GM12892 (cell line): Measurements from ENCODE around the gene PISD.

Source experiments
- POLR2A ChIP-seq: IDR thresholded peaks from 2 replicates; pipeline ENCODE4 v1.6.1; 2011; ENCODE audit warnings: low read depth, low read length, control low read depth
- POLR2AphosphoS5 ChIP-seq: IDR thresholded peaks from 2 replicates; pipeline ENCODE4 v1.6.1; 2011; ENCODE audit warnings: low read depth, low read length, control low read depth
- TAF1 ChIP-seq: IDR thresholded peaks from 2 replicates; pipeline ENCODE4 v1.6.1; 2011; ENCODE audit warnings: low read depth, mild to moderate bottlenecking, control low read depth, low read length, borderline replicate concordance

DNA sequence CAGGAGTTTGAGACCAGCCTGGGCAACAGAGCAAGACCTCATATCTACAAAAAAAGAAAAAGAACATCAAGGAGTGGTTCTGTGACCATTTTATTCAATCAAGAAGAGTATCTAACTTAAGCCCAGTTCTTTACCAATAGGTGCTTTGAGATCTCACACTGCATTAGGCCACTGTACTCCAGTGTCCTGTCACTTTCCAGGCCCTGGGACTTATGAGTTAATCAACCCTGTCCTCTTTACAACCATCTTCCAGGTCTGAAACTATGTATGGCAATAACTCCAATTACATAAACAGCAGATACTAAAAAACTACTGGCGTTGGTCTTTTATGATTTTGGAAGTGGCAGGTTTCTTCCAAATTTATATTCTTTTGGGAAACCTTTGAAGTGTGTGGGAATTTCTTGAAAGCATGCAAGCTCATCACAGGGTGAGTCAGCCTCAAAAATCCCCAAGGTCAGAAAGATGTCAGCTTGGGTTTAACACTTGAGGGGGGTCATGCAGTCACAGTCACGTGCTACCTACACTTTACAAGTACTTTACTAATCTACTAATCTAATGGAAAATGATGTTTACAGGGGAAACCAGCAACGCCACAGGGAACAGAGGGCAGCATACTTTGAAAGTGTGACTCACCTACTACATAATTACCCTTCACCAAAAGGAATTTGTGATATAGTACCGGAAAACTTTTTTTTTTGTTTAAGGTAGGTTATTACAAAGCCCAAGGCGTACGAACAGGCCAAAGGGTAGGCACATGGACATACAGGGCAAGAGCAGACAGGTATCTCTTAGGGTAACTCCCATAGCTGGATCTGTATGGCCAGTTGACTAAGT is 15.6 kb downstream of the PISD start:
- TF ChIP-seq TAF1 (no peak), POLR2A (no peak), POLR2AphosphoS5 (no peak)
